Esophagus muscularis mucosa (tissue), 4 donors: ENCODE measurements around the gene RHOV. TPM values are rescaled to one million over a fixed set of nuclear protein-coding genes. Genes with fewer than 3 reads are reported as not detected.
A peak's percentile ranks its signal among the peaks of the same experiment; 100 is the strongest.

Experiments used
- DNase-seq: peaks from one replicate; pipeline ENCODE4 v3.0.0-alpha.2; 2017; ENCODE audit errors: extremely low spot score
- H3K27ac ChIP-seq, 4 donors: fragments of 200-600 bp; sonication (generic); replicated peaks in 1 of 4; 1 replicate in 3 of 4; 2 replicates in 1 of 4; pipeline ENCODE4 v1.5.1; 2016 to 2019; ENCODE audit warnings: mild to moderate bottlenecking in 1 of 4
- H3K27me3 ChIP-seq, 4 donors: fragments of 200-600 bp; sonication (generic); one replicate each; pipeline versions ENCODE4 v1.5.1 to v1.6.0; 2016 to 2019
- H3K36me3 ChIP-seq, 4 donors: fragments of 200-600 bp; sonication (generic); one replicate each; pipeline ENCODE4 v1.5.1; 2016 to 2019
- H3K4me1 ChIP-seq, 4 donors: fragments of 200-600 bp; sonication (generic); one replicate each; pipeline ENCODE4 v1.5.1; 2016 to 2019
- H3K4me3 ChIP-seq, 4 donors: fragments of 200-600 bp; sonication (generic); 1 replicate in 2 of 4; 2 replicates in 2 of 4; pipeline ENCODE4 v1.5.1; 2016 to 2019; ENCODE audit warnings: mild to moderate bottlenecking in 4 of 4, moderate library complexity in 1 of 4
- H3K9me3 ChIP-seq, 4 donors: fragments of 200-600 bp; sonication (generic); 1 replicate in 3 of 4; 2 replicates in 1 of 4; pipeline ENCODE4 v1.5.1; 2016 to 2019
- EP300 ChIP-seq: sonication (generic); formaldehyde crosslinking; IDR thresholded peaks from one replicate; pipeline ENCODE4 v1.6.1; 2017; ENCODE audit warnings: antibody characterized with exemption
- POLR2A ChIP-seq: fragments of 450-650 bp; IDR thresholded peaks from one replicate; pipeline ENCODE4 v1.6.1; 2017; ENCODE audit warnings: antibody characterized with exemption, moderate library complexity, mild to moderate bottlenecking, low read depth
- POLR2AphosphoS5 ChIP-seq, 2 donors: sonication (generic); formaldehyde crosslinking; IDR thresholded peaks; one replicate each; pipeline ENCODE4 v1.6.1; 2017; ENCODE audit warnings: antibody characterized with exemption in 2 of 2
- WGBS: methylation state at CpG from one replicate; pipeline ENCODE4 v1.1.5; 2018; 5-methylcytosine and 5-hydroxymethylcytosine counted together
- intact Hi-C: fragments of 100-400 bp; cut with DNase I; formaldehyde crosslinking; loops from one replicate; pipeline ENCODE4 v1.15.1; 2023
- total RNA-seq, 4 donors: library from RNA; depleted of rRNA; stranded (reverse); fragments of >200 nt; gene quantifications; one replicate each; pipeline versions ENCODE4 v1.1.0 to v1.2.1, GENCODE V29; 2016
- TF ChIP-seq, protein P1 (sequence below), 3 experiments: fragments of 200-600 bp in 2 of 3; fragments of 450-650 bp in 1 of 3; sonication (generic) in 2 of 3; IDR thresholded peaks; one replicate each; pipeline ENCODE4 v1.5.1; 2017 to 2019; ENCODE audit warnings: antibody characterized with exemption in 3 of 3, mild to moderate bottlenecking in 2 of 3, moderate library complexity in 1 of 3

RHOV gene
- total RNA-seq, 4 donors from 2014 or later, result not detected

GRCh38 chr15:40911141-40911540 lies 37.1 kb upstream of the RHOV start:
- Histone ChIP-seq H3K27ac (no peak overlapping the region), H3K36me3 (no peaks in the 10 kb centered on the region), H3K4me1 (peaks cover 15 to 33% (median 24%) of the 10 kb centered on the region in 4 donors), H3K9me3 (no peaks in the 10 kb centered on the region), H3K4me3 (no peak overlapping the region), H3K27me3 (no peaks in the 10 kb centered on the region)
- no peak for DNase-seq
- no peak for TF ChIP-seq EP300
- no peak for TF ChIP-seq POLR2A
- TF ChIP-seq, protein P1, sequence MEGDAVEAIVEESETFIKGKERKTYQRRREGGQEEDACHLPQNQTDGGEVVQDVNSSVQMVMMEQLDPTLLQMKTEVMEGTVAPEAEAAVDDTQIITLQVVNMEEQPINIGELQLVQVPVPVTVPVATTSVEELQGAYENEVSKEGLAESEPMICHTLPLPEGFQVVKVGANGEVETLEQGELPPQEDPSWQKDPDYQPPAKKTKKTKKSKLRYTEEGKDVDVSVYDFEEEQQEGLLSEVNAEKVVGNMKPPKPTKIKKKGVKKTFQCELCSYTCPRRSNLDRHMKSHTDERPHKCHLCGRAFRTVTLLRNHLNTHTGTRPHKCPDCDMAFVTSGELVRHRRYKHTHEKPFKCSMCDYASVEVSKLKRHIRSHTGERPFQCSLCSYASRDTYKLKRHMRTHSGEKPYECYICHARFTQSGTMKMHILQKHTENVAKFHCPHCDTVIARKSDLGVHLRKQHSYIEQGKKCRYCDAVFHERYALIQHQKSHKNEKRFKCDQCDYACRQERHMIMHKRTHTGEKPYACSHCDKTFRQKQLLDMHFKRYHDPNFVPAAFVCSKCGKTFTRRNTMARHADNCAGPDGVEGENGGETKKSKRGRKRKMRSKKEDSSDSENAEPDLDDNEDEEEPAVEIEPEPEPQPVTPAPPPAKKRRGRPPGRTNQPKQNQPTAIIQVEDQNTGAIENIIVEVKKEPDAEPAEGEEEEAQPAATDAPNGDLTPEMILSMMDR (IDR thresholded peaks at IDR 0.05), result no peak
- no peak for TF ChIP-seq POLR2AphosphoS5 (IDR thresholded peaks at IDR 0.05)
- 69% methylated on average over 7 of the region's 7 CpGs for WGBS
- intact Hi-C loops, result no loop called here

DNA sequence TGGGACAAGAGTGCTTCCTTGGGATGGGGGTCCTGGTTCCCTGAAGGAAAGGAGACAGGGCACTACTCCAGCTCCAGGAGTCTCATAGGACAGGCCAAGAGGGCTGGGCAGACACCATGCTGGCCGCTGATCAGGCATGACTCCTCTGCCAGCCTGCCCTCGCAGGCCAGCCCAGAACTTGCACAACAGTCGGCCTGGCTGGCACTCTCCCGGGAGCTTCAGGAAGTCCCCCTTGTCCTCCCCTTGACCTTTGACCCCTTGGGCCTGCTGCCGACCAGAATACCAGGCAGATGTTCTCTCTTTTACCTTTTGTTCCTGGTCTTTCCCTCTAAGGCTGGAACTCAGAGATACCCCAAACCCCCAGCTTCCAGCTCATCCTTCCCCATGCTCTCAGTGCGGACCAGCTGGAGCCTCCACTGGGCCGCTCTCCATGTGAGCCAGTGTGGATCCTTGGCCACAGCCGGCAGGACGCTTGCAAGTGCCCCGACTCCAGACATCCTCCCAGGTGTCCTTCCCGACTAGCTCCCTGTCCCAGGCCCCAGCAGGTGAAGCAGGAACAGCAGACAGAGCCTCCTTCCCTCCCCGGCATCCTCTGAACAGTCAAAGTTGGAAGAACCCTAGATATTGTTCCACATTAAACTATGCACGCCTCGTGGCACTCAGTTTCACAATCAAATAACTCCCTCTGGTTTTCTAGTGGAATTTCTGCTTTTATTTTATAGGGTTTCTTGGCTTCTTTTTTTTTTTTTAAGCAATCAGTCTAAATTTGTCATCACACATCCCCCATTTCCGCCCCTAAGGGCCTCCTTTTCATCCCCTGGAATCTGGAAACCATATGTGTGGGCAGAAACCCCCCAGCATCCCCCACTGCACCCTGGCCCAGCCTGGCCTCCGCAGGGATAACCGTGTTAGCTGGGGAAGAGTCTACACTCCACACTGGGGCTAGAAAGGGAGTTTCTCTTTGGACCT lies 35.9 kb upstream of the RHOV start:
- Histone ChIP-seq H3K4me3 (no peak overlapping the region), H3K27ac (no peak overlapping the region), H3K9me3 (no peaks in the 10 kb centered on the region), H3K27me3 (no peaks in the 10 kb centered on the region), H3K4me1 (peaks cover 24 to 41% (median 31%) of the 10 kb centered on the region in 4 donors), H3K36me3 (peaks cover 0 to under 1% (median 0%) of the 10 kb centered on the region in 4 donors)
- TF ChIP-seq POLR2AphosphoS5 (IDR thresholded peaks at IDR 0.05) (no peak), EP300 (no peak), POLR2A (no peak)
- TF ChIP-seq, protein P1 (IDR thresholded peaks at IDR 0.05), result no peak
- intact Hi-C loops, result no loop called here
- DNase-seq, result no peak
- WGBS, result 72% methylated on average over 16 of the region's 17 CpGs

DNA sequence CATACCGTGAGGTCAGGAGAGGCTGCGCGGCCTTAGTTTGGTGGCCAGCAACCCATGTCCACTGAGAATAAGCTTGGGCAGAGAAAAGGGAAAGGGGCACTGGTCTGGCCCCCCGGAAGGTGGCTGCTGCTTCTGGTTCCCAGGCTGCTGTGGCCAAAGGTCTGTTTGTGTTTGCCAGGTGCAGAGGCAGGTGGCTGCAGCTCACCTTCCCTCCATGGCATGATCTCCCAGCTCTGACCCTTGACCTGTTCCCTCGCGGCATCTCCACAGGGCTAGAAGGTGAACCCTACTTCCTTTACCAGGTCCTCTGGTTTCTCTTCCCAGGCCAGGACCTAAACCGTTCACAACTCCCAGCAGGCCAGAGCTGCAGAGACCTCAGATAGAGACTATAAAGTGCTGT lies 34.1 kb upstream of the RHOV start:
- 86% methylated on average over 4 of the region's 7 CpGs for WGBS
- Histone ChIP-seq H3K4me1 (peaks cover 41 to 50% (median 48%) of the 10 kb centered on the region in 4 donors), H3K4me3 (no peak overlapping the region), H3K27me3 (no peaks in the 10 kb centered on the region), H3K9me3 (no peaks in the 10 kb centered on the region), H3K36me3 (peaks cover 6 to 15% (median 11%) of the 10 kb centered on the region in 4 donors), H3K27ac (no peak overlapping the region)
- no peak for DNase-seq
- intact Hi-C loops, result no loop called here
- TF ChIP-seq POLR2AphosphoS5 (IDR thresholded peaks at IDR 0.05), result no peak
- no peak for TF ChIP-seq POLR2A
- TF ChIP-seq, protein P1 (IDR thresholded peaks at IDR 0.05), result no peak
- TF ChIP-seq EP300, result no peak

DNA sequence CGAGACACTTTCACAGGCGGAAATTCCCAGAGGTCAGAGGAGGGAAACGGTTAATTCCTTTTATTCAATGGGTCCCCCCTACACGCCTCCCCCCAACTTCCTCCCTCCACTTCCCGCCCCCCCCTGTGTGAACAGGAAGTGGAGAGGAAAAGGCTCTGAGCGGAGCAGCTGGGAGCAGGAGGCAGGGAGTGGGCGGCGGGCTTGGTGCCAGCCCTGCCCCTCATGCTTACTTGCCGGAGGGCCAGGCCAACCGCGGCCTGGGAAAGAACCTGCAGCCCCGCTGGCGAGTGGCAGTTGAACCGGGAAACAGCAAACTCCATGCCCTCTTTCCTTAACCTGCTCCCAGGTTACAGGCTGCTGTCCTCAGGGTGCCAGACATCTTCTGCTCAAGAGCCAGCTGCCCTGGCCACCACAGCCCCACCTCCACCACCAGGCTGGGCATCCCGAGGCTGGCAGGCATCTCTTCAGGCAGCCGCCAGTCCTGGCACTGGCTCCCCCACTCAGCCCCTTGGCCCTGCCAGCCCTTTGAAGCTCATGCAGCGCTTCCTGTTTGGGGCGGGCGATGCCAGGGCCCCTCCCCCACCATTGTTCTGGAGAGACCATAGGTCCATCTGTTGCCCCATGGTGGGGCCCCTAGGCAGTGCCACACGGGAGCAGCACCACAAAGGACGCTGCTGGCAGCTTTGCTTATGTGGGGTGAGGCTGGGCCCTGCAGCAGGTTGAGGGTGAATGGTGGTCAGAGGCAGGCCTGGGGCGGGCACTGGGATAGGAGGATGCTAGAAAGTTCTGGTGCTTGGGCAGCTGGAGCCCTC lies 33.2 kb upstream of the RHOV start:
- no peak for DNase-seq
- H3K4me1 ChIP-seq, result peaks cover 42 to 56% (median 50%) of the 10 kb centered on the region in 4 donors
- 32% methylated on average over 18 of the region's 22 CpGs for WGBS
- intact Hi-C loops, result loop anchor here (2.0 kb wide), 1 partner anchor 112 kb away; no protein-coding TSS in a partner anchor
- H3K36me3 ChIP-seq, result peaks cover 9 to 24% (median 20%) of the 10 kb centered on the region in 4 donors
- TF ChIP-seq, protein P1 (IDR thresholded peaks at IDR 0.05), result no peak
- TF ChIP-seq POLR2AphosphoS5 (IDR thresholded peaks at IDR 0.05) (peak in 1 of 2 donors; percentile 36), POLR2A (no peak), EP300 (no peak)
- H3K9me3 ChIP-seq, result no peaks in the 10 kb centered on the region
- peak overlapping the region; percentile 53 to 58 (median 56) for H3K4me3 ChIP-seq
- H3K27me3 ChIP-seq, result no peaks in the 10 kb centered on the region
- peak overlapping the region; percentile 79 to 93 (median 85) for H3K27ac ChIP-seq
